ENCODE data around the gene SMAD2.
A peak's percentile ranks its signal among the peaks of the same experiment; 100 is the strongest.
"Not testable (repeated sequence)": the region's sequence is repeated elsewhere in the genome, so short reads cannot be mapped to it uniquely, and the experiment has no call there.

Gene SMAD2

GRCh38 chr18:47788621-47789020, 141.8 kb downstream of the SMAD2 start:
- DNase-seq, result no peak

- no peak for DNase-seq
These were observed 148.9 kb downstream of the SMAD2 start for GRCh38 chr18:47781561-47781960.

- DNase-seq, result no peak
These were observed 150.3 kb downstream of the SMAD2 start for GRCh38 chr18:47780011-47780725.

- DNase-seq, result peak; percentile 15
These were observed 151.1 kb downstream of the SMAD2 start for GRCh38 chr18:47779381-47779780.

GRCh38 chr18:47777626-47778025, 152.8 kb downstream of the SMAD2 start:
- DNase-seq, result peak; percentile 17

GRCh38 chr18:47775961-47776360, 154.5 kb downstream of the SMAD2 start:
- DNase-seq, result peak; percentile 65

- no peak for DNase-seq
These were observed 156.5 kb downstream of the SMAD2 start for GRCh38 chr18:47773931-47774330.

- peak; percentile 73 for DNase-seq
These were observed 157.8 kb downstream of the SMAD2 start for GRCh38 chr18:47772374-47773248.

- DNase-seq, result no peak
These were observed 158.5 kb downstream of the SMAD2 start for GRCh38 chr18:47771922-47772321.

GRCh38 chr18:47767699-47768098, 162.8 kb downstream of the SMAD2 start:
- DNase-seq, result no peak

GRCh38 chr18:47767198-47767597, 163.3 kb downstream of the SMAD2 start:
- DNase-seq, result not testable (repeated sequence)
